Measurements from ENCODE around the gene CCDC14. TPM values are rescaled to one million over a fixed set of nuclear protein-coding genes. Genes with fewer than 3 reads are reported as not detected.
A peak's percentile ranks its signal among the peaks of the same experiment; 100 is the strongest.

Gene CCDC14
- total and polyA plus RNA-seq, 5 donors from 2014 or later = 4.1 to 50.5 (median 9.0) TPM

DNA sequence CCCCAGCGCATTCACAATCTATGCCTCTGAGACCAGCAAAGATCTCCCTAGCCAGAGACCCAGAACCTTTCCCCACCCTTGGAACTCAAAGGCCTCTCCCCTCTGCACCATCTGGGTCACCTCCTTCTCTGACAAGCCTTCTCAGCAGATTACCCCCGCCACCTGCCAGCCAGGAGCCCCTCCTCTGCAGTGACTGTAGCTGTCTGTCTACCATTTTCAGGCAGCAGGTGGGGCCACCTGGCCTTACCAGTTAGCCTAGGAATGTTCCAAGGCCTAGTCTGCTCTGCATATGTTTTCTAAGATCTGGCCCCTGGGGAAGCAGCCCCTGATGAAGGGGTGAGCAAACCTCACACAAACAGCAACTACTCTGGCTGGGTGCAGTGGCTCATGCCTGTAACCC, 79.3 kb downstream of the CCDC14 start:
- ATAC-seq (ENCODE audit: low read depth in 2 of 2) (no peak), DNase-seq (no peak)
- H3K27ac Mint-ChIP-seq = no peak overlapping the region
- peaks cover 49% of the 10 kb centered on the region for H3K27me3 Mint-ChIP-seq
- H3K9me3 Mint-ChIP-seq = peaks cover 0 to 6% (median 0%) of the 10 kb centered on the region in 7 donors
- Histone ChIP-seq H3K4me1 (ENCODE audit: control insufficient read depth, insufficient read depth, low read length, poor library complexity, severe bottlenecking) (peaks cover 11% of the 10 kb centered on the region), H3K27me3 (ENCODE audit: control insufficient read depth, insufficient read depth, low read length) (peaks cover 13% of the 10 kb centered on the region), H3K36me3 (ENCODE audit: control insufficient read depth, insufficient read depth, low read length) (no peaks in the 10 kb centered on the region), H3K4me3 (ENCODE audit: low read depth, low read length) (no peak overlapping the region), H3K27ac (ENCODE audit: insufficient read depth, low read length, poor library complexity, severe bottlenecking) (no peak overlapping the region), H3K9me3 (ENCODE audit: control insufficient read depth in 2 of 2, low read length in 2 of 2) (no peaks in the 10 kb centered on the region)
- no peaks in the 10 kb centered on the region for H3K36me3 Mint-ChIP-seq
- H3K4me1 Mint-ChIP-seq = peaks cover 0 to 15% (median 1%) of the 10 kb centered on the region in 4 donors
- H3K4me3 Mint-ChIP-seq = peak overlapping the region in 1 of 4 donors; percentile 6

DNA sequence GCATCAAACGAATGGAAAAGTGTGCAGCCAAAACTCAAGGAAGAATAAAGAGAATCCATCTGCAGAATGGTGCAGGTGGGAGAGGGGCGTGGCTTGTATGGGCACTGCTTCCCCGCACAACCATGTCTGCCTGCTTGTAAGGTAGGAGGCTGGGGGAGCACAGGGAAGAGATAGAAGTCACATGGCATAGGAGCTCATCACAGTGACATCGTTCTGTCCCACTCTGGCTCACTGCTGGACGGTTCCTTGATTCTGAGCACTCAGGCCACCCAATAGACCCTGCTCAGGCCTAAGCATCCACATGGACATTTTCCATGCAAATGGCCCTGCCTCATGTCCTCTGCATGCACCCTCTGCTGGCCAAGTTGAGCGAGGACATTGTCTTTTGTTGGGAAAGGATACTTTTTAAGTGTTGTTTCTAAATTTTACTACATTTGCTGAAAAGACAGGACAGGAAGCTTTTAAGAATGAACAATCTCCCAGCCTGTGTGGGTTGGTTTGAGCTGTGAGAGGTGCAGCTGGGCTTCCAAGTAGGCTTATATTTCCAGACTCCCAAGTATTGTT, 79.9 kb downstream of the CCDC14 start:
- Histone ChIP-seq H3K36me3 (ENCODE audit: control insufficient read depth, insufficient read depth, low read length) (no peaks in the 10 kb centered on the region), H3K4me3 (ENCODE audit: low read depth, low read length) (no peak overlapping the region), H3K4me1 (ENCODE audit: control insufficient read depth, insufficient read depth, low read length, poor library complexity, severe bottlenecking) (peaks cover 11% of the 10 kb centered on the region), H3K27me3 (ENCODE audit: control insufficient read depth, insufficient read depth, low read length) (peaks cover 13% of the 10 kb centered on the region), H3K27ac (ENCODE audit: insufficient read depth, low read length, poor library complexity, severe bottlenecking) (no peak overlapping the region), H3K9me3 (ENCODE audit: control insufficient read depth in 2 of 2, low read length in 2 of 2) (no peaks in the 10 kb centered on the region)
- Mint-ChIP-seq H3K4me3 (no peak overlapping the region), H3K27me3 (peaks cover 44% of the 10 kb centered on the region), H3K36me3 (no peaks in the 10 kb centered on the region), H3K9me3 (peaks cover 0 to 2% (median 0%) of the 10 kb centered on the region in 7 donors), H3K4me1 (peaks cover 0 to 15% (median 1%) of the 10 kb centered on the region in 4 donors), H3K27ac (no peak overlapping the region)
- DNase-seq (no peak), ATAC-seq (ENCODE audit: low read depth in 2 of 2) (no peak)

DNA sequence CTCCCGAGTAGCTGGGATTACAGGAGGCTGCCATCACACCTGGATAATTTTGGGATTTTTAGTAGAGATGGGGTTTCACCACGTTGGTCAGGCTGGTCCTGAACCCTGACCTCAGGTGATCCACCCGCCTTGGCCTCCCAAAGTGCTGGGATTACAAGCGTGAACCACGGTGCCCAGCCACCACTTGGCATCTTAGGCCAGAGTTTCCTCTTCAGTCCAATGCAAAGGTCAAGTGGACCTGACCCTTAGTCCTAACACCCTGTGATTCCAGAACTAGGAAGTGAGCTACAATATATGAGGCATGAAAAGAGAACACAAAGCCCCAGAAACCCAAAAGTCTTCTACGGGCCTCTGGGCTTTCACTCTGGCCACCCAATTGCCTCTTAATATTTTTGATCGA, 82.2 kb downstream of the CCDC14 start:
- Mint-ChIP-seq H3K27ac (no peak overlapping the region), H3K9me3 (peaks cover 0 to 1% (median 0%) of the 10 kb centered on the region in 7 donors), H3K4me1 (peaks cover 0 to 10% (median 0%) of the 10 kb centered on the region in 4 donors), H3K27me3 (peaks cover 38% of the 10 kb centered on the region), H3K4me3 (no peak overlapping the region), H3K36me3 (no peaks in the 10 kb centered on the region)
- DNase-seq = no peak
- Histone ChIP-seq H3K27ac (ENCODE audit: insufficient read depth, low read length, poor library complexity, severe bottlenecking) (no peak overlapping the region), H3K9me3 (ENCODE audit: control insufficient read depth in 2 of 2, low read length in 2 of 2) (no peaks in the 10 kb centered on the region), H3K4me3 (ENCODE audit: low read depth, low read length) (no peak overlapping the region), H3K4me1 (ENCODE audit: control insufficient read depth, insufficient read depth, low read length, poor library complexity, severe bottlenecking) (peaks cover 6% of the 10 kb centered on the region), H3K27me3 (ENCODE audit: control insufficient read depth, insufficient read depth, low read length) (peaks cover 6% of the 10 kb centered on the region), H3K36me3 (ENCODE audit: control insufficient read depth, insufficient read depth, low read length) (no peaks in the 10 kb centered on the region)
- ATAC-seq (ENCODE audit: low read depth in 2 of 2) = no peak

DNA sequence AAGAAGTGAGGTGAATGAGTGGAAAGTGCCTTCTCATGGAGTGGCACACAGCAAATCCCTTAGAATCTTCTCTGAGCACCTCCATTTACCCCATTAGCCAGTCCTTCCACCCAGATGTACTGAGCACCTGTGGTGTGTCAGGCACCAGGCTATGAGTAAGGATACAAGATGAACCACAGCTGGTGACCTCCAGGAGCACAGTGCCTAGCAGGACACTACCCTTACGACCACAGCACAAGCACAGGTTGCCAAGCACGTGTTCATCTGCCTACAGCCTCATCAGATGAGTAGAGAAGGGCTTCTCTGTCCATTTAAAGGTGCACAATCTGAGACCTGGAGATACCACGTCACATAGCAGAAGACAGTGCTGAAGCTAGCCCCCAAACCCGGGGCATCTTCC, 83.1 kb downstream of the CCDC14 start:
- Histone ChIP-seq H3K9me3 (ENCODE audit: control insufficient read depth in 2 of 2, low read length in 2 of 2) (no peaks in the 10 kb centered on the region), H3K4me1 (ENCODE audit: control insufficient read depth, insufficient read depth, low read length, poor library complexity, severe bottlenecking) (no peaks in the 10 kb centered on the region), H3K36me3 (ENCODE audit: control insufficient read depth, insufficient read depth, low read length) (no peaks in the 10 kb centered on the region), H3K4me3 (ENCODE audit: low read depth, low read length) (no peak overlapping the region), H3K27me3 (ENCODE audit: control insufficient read depth, insufficient read depth, low read length) (peaks cover 5% of the 10 kb centered on the region), H3K27ac (ENCODE audit: insufficient read depth, low read length, poor library complexity, severe bottlenecking) (no peak overlapping the region)
- Mint-ChIP-seq H3K4me1 (peaks cover 0 to 2% (median 0%) of the 10 kb centered on the region in 4 donors), H3K27ac (no peak overlapping the region), H3K27me3 (peaks cover 34% of the 10 kb centered on the region), H3K36me3 (no peaks in the 10 kb centered on the region), H3K4me3 (no peak overlapping the region), H3K9me3 (peaks cover 0 to 1% (median 0%) of the 10 kb centered on the region in 7 donors)
- DNase-seq (no peak), ATAC-seq (ENCODE audit: low read depth in 2 of 2) (no peak)

DNA sequence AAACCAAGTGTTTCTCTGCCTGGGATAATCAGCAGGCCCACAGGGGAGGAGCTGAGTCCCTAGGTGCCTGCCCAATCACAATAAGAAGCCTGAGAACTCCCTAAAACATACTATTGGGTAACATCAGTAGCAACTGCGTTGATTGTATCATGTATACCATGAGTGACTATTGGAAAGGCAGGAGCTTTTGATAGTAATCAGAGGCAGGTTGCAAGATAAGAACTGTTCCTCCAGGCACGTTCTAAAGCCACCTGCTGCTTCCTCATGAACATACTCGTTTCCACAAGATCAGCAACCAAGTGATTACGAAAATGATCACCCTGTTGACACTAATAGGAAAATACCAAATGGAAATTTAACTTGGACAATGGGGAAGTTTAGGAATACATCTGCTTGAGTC, 83.6 kb downstream of the CCDC14 start:
- H3K27me3 Mint-ChIP-seq = peaks cover 29% of the 10 kb centered on the region
- no peak overlapping the region for H3K4me3 Mint-ChIP-seq
- DNase-seq = no peak
- H3K9me3 Mint-ChIP-seq = no peaks in the 10 kb centered on the region
- no peaks in the 10 kb centered on the region for H3K4me1 ChIP-seq (ENCODE audit: control insufficient read depth, insufficient read depth, low read length, poor library complexity, severe bottlenecking)
- no peaks in the 10 kb centered on the region for H3K36me3 ChIP-seq (ENCODE audit: control insufficient read depth, insufficient read depth, low read length)
- no peaks in the 10 kb centered on the region for H3K9me3 ChIP-seq (ENCODE audit: control insufficient read depth in 2 of 2, low read length in 2 of 2)
- H3K27ac Mint-ChIP-seq = no peak overlapping the region
- no peak overlapping the region for H3K27ac ChIP-seq (ENCODE audit: insufficient read depth, low read length, poor library complexity, severe bottlenecking)
- H3K4me3 ChIP-seq (ENCODE audit: low read depth, low read length) = no peak overlapping the region
- peaks cover 1% of the 10 kb centered on the region for H3K27me3 ChIP-seq (ENCODE audit: control insufficient read depth, insufficient read depth, low read length)
- no peaks in the 10 kb centered on the region for H3K36me3 Mint-ChIP-seq
- H3K4me1 Mint-ChIP-seq = no peaks in the 10 kb centered on the region
- no peak for ATAC-seq (ENCODE audit: low read depth in 2 of 2)

DNA sequence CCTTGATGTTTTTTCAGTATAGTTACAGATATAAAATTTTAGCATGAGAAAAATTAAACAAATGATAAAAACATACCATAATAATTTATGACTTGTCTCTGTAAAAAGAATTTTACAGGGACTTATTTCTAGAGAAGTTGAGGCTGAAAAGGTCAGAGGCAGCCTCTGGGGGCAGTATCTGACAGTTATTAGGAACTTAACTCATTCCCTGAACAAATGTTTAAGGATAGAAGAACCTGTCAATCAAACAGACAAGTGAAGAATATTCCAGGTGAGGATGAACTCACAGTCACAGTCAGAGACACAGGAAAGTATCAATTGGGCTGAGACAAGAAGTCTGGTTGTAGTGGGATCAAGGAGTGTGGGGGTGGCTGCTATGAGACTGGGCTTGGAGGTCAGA, 84.2 kb downstream of the CCDC14 start:
- Mint-ChIP-seq H3K36me3 (no peaks in the 10 kb centered on the region), H3K4me1 (no peaks in the 10 kb centered on the region), H3K9me3 (no peaks in the 10 kb centered on the region), H3K27ac (no peak overlapping the region), H3K4me3 (no peak overlapping the region), H3K27me3 (peaks cover 23% of the 10 kb centered on the region)
- Histone ChIP-seq H3K9me3 (ENCODE audit: control insufficient read depth in 2 of 2, low read length in 2 of 2) (no peaks in the 10 kb centered on the region), H3K4me3 (ENCODE audit: low read depth, low read length) (no peak overlapping the region), H3K27me3 (ENCODE audit: control insufficient read depth, insufficient read depth, low read length) (peaks cover 1% of the 10 kb centered on the region), H3K36me3 (ENCODE audit: control insufficient read depth, insufficient read depth, low read length) (no peaks in the 10 kb centered on the region), H3K4me1 (ENCODE audit: control insufficient read depth, insufficient read depth, low read length, poor library complexity, severe bottlenecking) (no peaks in the 10 kb centered on the region), H3K27ac (ENCODE audit: insufficient read depth, low read length, poor library complexity, severe bottlenecking) (no peak overlapping the region)
- ATAC-seq (ENCODE audit: low read depth in 2 of 2) (no peak), DNase-seq (no peak)

DNA sequence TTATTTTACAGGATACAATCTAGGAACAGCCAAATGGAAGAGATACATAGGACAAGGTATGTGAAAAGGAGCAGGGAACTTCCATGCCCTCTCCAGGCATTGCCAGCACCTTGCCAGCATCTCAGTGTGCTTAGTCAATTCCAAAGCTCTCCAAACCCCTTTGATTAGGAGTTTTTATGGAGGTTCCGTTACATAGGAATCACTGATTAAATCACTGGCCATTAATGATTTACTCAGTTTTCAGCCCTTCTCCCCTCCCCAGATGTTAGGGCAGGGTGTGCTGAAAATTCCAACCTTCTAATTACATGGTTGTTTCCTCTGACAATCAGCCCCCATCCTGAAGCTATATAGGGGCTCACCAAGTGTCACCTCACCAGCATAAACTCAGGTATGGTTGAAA, 88.4 kb downstream of the CCDC14 start:
- Mint-ChIP-seq H3K4me3 (no peak overlapping the region), H3K27me3 (peaks cover 15% of the 10 kb centered on the region), H3K36me3 (no peaks in the 10 kb centered on the region), H3K9me3 (peaks cover 0 to 2% (median 0%) of the 10 kb centered on the region in 7 donors), H3K27ac (no peak overlapping the region), H3K4me1 (no peaks in the 10 kb centered on the region)
- Histone ChIP-seq H3K9me3 (ENCODE audit: control insufficient read depth in 2 of 2, low read length in 2 of 2) (no peaks in the 10 kb centered on the region), H3K4me3 (ENCODE audit: low read depth, low read length) (no peak overlapping the region), H3K4me1 (ENCODE audit: control insufficient read depth, insufficient read depth, low read length, poor library complexity, severe bottlenecking) (no peaks in the 10 kb centered on the region), H3K36me3 (ENCODE audit: control insufficient read depth, insufficient read depth, low read length) (no peaks in the 10 kb centered on the region), H3K27ac (ENCODE audit: insufficient read depth, low read length, poor library complexity, severe bottlenecking) (no peak overlapping the region), H3K27me3 (ENCODE audit: control insufficient read depth, insufficient read depth, low read length) (peaks cover 1% of the 10 kb centered on the region)
- ATAC-seq (ENCODE audit: low read depth in 2 of 2) (no peak), DNase-seq (no peak)

DNA sequence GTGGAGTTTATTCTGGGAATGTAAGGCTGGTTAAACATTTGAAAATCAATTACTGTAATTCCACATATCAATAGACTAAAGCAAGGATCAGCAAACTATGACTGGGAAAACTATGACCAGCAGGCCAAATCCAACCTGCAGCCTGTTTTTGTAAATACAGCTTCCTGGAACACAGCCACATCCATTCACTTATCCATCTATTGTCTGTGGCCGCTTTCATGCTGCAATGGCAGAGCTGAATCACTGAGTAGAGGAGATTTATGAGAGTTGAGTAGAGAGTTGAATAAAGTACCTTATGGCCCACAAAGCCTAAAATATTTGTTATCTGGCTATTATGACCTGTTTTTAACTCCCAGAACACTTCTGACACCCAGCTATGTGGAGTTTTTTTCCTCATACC, 89.1 kb downstream of the CCDC14 start:
- Mint-ChIP-seq H3K4me1 (no peaks in the 10 kb centered on the region), H3K27ac (no peak overlapping the region), H3K9me3 (peaks cover 0 to 2% (median 0%) of the 10 kb centered on the region in 7 donors), H3K27me3 (peaks cover 12% of the 10 kb centered on the region), H3K36me3 (no peaks in the 10 kb centered on the region), H3K4me3 (no peak overlapping the region)
- Histone ChIP-seq H3K9me3 (ENCODE audit: control insufficient read depth in 2 of 2, low read length in 2 of 2) (no peaks in the 10 kb centered on the region), H3K4me3 (ENCODE audit: low read depth, low read length) (no peak overlapping the region), H3K27me3 (ENCODE audit: control insufficient read depth, insufficient read depth, low read length) (peaks cover 1% of the 10 kb centered on the region), H3K27ac (ENCODE audit: insufficient read depth, low read length, poor library complexity, severe bottlenecking) (no peak overlapping the region), H3K4me1 (ENCODE audit: control insufficient read depth, insufficient read depth, low read length, poor library complexity, severe bottlenecking) (no peaks in the 10 kb centered on the region), H3K36me3 (ENCODE audit: control insufficient read depth, insufficient read depth, low read length) (no peaks in the 10 kb centered on the region)
- ATAC-seq (ENCODE audit: low read depth in 2 of 2) (no peak), DNase-seq (no peak)
